HG02973 (cell line): ENCODE measurements around the gene MUC2.

Experiments
- ATAC-seq: cut with Tn5 transposase; IDR thresholded peaks from one replicate; pipeline ENCODE4 v1.9.1; 2021; ENCODE audit warnings: moderate library complexity; ENCODE audit not compliant: unreplicated experiment

MUC2 gene

DNA sequence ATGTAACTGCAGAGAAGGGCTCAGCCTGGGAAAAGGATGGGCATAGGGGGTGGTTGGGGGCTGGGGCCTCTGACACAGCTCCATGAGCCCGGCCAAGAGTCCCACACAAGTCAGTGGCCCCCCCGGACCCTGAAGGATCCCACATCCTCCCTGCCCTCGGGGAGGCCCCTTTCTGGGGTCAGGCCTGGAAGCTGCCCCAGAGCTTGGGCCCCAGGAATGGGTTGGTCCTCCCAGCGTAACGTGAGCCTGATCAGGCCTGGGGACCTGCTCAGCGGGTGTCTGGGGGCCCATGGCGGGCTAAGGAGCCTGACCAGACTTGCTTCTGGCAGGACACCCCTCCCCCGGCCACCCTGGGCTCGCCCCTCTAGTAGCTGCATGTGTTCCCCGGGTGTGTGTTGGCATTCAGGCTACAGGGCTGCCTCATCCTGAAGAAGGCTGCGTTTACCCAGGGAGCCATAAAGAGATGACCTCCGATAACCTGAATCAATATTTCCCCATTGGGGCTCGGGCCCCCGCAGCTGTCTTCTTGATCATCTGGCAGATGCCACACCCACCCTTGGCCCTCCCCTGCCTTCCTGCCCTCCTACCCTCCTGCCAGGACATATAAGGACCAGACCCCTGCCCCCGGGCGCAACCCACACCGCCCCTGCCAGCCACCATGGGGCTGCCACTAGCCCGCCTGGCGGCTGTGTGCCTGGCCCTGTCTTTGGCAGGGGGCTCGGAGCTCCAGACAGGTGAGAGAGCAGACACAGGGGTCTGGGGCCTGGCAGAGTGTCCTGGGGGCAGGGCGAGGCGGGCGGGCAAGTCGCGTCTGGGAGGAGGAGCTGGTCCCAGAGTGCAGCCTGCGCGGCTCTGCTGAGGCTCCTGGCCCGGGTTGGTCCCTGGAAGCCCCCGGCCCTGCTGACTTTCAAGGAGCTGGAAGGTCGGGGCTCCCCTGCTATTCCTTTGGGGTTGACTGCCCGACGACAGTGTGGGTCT, at the start of gene MUC2:
MUC2 (plus strand) TSS at position 631 of the 978 bp plus-strand sequence.
- no peak for ATAC-seq

DNA sequence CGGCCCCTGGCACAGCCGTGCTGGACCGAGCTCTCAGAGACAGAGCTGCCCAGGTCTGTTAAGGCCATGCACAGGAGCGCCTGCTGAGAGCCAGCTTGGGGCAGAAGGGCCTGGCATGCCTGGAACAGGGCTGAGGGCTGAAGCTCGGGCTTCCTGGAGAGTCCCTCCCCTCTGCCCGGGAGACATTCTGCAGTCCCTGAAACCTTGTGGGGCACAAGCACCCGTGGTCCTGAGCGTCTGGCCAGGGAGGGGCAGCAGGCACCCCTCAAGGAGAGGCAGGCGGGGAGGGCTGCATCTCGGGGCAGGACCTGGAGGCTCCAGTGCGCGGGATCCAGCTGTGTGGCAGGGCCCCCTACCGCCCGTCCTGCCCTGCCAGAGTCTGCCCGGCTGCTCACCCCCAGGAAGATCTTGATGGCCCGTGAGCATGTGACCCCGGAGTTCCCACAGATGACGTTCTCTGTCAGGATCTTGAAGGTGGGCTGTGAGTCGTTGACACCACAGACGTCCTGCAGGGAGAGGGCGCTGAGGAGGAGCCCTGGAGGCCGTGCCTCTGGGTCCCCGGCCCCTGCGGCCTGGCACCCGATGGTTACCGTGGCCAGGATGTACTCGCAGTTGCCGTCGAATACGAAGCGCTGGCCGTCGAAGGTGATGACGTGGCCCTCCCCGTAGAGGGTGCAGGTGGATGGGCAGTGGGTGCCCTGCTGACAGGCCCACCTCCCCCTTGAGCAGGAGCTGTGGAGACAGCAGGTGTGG, 49.1 kb upstream of the MUC2 start:
- no peak for ATAC-seq

DNA sequence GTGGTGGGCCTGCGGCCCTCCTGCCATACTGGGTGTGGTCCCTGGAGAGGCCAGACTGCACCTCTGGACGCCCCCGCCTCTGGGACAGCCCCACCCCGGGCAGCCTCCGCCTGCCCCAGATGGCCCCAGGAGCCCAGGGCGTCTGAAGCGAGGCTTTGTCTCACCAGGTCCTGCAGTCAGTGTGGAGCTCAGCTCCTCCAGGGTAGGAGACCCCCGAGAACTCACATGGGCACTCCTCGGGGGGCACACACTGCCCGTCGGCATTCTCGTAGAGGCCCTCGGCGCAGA, 48.6 kb upstream of the MUC2 start:
- ATAC-seq: no peak

DNA sequence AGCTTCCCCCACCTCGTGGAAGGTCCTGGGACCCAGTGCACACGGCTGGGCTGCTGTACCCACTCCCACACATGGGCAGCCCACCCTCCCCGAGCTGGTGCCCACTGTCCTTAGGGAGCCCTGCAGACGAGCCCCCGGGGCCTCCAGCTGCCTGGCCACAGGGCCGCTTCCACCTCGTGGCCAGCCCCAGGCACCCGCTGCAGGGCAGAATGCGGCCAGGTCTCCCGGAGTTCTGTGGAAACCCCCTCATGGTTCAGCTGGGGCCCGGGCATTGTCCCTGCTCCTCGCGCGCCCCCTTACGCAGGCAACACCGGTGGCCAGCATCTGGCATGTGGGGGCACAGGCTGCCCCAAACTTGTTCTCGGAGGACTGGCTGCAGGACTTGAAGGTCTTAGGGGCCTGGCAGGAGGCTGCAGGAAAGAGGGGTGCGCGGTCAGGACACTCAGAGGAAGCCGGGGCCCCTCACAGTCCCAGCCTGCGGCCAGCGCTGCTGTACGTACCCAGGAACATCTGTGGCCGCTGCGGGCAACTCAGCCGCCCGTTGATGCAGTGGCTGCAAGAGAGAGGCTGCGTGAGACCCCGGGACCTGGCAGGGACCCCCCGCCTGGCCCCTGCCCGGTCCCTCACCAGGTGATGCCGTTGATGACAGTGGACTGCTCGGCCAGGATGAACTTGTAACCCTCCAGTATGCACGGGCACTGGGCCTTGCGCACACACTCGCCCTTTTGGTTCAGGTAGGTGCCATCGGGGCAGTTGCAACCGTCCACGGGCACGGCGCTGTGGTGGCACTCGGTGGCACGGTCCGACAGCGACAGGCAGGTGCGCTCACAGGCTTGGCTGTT, 47.8 kb upstream of the MUC2 start:
- ATAC-seq: no peak

DNA sequence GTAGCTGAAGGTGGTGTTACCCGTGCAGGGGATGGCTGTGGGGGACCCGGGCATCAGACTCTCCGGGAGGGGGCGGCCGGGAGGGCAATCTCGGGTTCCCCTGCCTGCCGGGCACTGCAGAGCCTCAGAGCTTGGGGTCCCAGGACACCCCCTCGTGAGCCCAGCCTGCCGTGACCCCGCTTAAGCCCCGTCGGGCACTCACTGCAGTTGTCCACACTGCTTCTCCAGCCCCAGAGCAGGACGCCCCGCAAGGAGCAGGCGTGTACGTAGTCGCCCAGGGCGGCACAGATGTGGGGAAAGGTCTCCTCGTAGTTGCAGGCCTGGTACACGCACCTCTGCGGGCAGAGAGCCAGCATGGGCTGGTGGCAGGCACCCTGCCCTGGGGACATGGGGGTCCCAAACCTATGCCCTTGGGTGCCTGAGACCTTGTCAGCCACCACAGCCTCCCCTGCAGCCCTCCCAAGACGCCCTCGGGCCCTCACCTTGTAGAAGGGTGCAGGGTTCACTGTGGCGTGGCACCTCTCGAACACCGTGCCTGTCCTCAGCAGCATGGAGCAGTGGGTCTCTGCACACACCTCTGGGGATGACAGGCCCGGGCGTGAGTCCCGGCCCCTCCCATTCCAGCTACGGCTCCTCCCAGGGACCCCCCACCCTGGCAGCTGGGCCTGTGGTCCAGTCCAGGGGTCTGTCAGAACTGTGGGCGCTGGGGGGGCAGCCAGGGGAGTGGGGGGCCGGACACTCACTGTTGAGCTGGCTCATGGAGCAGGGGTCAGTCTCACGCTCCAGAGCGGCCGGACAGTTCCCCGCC, 47.0 kb upstream of the MUC2 start:
- ATAC-seq: no peak

DNA sequence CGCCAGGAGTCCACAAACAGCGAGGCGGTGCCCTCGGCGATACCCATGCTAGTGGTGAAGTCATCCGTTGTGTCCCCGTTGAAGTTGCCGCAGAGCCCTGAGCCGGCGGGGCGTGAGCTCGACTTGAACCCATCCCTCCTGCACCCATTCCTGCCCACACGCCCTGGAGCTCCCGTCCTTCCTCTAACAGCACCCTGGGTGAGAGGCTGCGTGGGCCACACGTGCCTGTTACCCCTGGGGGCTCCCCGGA, 46.5 kb upstream of the MUC2 start:
- no peak for ATAC-seq

DNA sequence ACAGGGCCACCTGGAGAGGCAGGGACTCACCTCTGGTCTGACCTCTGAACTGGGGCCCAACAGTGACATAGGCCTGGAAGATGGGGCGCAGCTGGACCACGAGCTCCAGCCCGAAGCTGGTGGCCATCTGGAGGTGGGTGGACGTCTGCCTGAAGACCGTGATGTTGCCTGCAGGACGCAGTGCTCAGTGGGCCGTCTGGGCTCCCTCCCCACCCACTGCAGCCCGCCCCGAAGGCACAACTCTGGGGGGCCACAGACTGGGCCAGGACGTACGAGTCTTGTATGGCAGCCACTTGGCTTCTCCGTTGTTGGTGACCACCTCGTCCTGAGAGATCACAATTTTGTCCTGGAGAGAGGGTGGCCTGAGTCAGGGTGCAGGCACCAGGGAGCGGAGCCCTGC, 46.1 kb upstream of the MUC2 start:
- no peak for ATAC-seq

DNA sequence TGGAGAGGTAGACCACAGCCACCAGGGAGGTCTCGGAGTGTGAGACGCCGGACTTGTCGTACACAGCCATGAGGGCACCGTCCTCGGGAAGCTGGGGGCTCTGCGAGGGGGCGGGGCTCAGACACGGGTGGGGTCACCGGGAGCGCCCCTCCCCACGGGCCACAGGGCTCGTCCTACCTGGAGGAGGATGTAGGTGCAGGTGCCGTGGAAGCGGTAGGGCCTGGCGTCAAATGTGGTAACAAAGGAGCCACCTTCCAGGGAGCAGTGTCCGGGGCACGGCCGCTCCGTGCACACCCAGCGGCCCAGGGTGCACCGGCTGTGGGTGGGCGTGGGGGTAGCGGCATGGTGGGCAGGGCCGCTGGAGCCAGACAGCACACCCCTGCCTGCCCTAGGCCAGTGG, 45.6 kb upstream of the MUC2 start:
- ATAC-seq: no peak

DNA sequence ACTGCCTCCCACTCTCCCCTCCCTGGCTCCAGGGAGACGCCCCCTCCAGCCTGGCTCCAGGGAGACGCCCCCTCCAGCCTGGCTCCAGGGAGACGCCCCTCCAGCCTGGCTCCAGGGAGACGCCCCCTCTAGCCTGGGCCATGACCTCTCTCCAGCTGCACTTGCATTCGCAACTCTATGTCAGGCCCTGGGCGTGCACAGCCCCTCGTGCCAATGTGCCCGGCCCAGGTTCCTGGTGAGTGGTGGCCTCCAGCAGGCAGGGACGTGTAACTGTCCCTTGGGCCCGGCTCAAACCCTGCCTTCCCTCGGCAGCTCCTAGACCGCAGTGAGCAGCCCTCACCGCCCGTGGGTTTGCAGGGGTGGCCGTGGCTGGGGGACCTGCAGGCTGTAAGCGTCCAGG, 45.0 kb upstream of the MUC2 start:
- no peak for ATAC-seq

DNA sequence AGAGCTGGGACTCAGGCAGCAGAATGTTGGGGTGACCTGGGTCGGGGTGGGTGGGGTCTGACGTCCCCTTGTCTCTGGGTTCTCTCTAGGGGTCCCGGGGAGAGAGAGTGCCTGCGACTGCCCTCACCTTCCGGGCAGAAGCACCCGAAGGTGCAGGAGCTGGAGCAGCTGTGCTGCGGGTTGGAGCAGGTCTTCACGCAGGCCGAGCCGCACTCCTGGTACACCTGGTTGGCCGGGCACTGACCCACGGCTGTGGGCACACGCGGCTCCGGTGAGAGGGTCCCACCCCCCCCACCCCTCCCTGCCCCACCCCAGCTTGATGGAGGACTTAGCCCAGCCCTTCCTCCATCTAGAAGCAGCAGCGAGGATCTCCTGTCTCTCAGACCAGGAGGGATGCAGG, 44.6 kb upstream of the MUC2 start:
- ATAC-seq: no peak

DNA sequence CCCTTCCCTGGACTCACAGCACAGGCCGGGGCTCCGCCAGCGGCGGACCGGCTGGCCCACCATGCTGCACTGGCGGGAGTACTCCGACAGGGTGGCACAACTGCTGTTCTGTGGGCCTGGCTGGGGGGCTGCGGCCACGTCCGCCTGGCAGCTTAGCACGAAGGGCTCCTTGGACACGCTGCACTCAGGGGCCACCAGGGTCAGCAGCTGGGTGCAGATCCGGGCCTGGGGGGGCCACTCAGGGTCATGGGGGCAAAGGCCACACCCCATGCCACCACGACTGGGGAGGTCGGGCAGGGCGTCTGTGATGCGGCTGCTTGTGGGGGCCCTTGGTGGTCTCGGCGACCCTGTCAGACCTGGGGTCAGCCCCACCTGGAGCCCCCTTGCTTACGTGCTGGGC, 44.1 kb upstream of the MUC2 start:
- no peak for ATAC-seq

DNA sequence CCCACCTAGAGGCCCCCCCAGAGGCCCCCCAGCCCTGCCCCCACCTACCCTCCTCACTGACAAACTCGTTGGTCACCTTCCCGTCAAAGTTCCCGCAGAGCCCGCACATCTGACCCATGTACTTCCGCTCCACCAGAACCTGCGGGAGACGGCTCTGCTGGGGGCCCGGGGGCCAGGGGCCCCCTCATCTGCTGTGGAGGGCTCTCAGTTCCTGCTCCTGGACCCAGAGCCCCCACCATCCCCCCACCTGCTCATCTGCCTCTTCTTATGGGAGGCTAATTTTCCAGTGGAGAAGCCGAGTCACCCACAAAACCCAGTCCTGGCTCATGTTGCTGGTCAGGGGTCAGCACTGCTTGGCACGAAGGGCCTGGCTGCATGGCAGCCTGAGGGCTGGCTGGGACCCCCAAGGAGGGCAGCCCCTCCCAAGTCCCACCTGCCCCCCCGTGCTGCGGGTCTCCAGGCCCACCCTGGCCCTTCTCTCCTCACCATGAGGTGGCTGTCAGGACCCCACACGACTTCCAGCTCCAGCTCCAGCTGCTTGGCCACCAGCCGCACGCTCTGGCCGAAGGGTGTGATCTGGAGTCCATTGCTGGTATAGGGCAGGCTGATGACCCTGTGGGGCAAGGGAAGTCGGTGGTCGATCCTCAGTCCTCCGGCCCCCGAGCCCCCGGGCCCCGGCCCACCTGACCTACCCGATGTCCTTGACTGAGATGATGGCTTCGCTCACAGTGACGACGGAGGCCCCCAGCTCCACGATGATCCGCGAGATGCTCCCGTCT, 43.4 kb upstream of the MUC2 start:
- no peak for ATAC-seq

DNA sequence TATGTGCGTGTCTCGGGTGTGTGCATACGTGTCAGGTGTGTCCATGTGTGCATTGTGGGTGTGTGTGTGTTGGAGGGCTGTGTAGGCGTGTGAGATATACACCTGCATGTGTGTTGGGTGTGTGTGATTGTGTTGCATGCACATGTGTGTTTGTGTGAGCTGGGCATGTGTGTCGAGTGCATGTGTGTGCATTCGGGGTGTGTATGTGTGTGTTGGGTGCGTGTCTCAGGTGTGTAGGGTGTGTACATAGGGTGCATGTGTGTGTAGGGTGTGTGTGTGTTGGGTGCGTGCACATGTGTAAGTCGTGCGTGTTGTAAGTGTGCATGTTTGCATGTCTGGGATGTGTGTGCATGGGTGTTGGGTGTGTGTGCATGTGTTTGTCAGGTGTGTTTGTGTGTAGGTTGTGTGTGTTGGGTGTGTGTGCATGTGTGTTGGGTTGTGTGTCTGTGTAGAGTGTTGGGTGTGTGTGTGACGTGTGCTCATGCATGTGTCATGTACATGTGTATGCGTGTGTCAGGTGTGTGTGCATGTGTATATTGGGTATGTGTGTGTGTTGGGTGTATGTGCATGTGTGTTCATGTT, 42.3 kb upstream of the MUC2 start:
- ATAC-seq: no peak

DNA sequence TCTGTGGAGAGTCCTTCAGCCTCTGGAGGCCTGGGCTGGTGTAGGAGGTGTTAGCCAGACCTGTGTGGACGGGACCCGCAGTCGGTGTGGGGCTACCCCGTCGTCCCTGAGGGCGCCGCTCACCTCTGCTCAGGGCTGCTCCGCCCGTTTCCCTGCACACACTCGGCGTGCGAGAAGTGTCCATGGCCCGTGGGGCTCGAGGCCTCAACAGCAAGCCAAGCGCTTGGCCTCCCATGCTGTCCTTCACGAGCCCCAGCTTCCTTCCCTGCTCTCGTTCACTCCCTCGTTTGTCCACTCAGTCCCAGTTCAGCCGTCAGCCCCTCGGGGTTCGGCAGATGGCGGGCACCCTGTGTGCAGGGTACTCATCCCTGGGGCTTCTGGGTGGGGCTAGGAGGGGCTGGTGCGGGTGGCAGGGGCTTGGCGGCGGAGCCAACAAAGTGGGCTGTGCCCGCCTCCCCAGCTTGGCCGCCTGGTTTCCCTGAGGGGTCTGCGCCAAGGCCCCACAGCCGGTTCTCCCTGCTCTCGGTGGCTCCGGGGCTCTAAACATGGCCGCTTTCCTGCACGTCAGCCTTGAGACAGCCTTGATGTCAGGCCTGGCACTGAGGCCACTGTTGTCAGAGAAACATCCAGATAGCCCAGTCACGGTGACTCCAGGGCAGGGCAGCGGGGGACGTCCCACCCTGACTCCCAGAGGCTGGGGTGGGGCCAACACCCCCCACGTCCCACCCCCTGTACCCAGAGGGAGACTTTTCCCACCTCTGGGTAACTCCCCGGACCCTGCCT, 41.5 kb upstream of the MUC2 start:
- no peak for ATAC-seq

DNA sequence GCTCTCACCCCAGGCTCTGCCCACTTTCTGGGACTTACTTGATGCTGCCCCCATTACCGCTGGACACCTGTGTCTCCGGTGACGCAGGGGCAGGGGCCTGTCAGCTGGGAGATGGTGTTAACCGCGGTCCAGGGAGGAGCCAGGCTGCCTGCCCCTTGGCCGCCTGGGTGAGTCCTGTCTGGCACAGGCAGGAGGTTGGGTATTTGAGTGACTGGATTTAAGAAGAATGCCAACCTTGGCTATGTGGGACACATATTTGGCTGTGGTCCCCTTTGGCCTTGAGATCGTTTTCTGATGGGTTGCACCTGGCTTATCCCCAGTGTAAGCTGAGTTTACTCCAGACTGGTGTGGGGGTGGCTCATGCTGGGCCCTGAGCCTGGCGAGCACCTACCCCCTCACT, 40.7 kb upstream of the MUC2 start:
- no peak for ATAC-seq

DNA sequence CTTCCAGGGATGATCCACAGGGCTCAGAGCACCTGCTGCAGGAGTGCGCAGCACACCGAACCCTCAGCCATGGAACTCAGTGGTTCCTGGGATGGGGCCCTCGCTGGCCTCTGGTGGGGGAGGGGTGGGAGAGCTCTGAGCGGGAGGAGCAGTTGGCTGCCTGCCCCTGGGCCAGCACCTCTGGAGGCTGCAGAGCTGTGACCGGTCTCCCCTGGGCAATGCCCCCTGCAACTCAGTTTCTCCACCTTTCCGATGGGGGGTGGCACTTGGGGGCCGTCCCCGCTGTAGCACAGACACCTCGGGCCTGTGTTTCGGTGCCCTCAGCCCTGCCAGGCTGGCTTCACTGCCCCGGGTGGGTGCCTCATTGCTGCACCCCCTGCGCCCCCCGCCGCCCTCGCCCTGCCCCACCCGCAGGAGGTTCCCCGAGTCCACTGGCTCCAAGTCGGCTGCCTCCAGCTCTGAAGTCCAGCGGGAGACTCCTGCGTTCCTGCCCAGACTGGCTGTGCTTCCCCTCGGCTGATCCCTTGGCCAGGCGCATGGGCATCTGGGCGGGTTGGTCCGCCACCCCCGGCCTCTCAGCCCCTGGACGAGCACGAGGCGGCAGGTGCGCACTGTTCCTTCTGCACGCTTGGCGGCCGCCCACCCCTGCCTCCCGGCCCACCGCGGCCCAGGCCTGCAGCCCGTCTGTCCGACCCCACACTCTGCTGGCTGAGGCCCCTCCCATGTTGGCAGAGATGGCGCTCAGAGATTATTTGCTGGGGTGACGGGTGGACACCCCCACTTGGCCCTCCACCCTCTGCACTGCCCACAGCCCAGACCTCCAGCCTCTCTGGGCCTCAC, 40.0 kb upstream of the MUC2 start:
- no peak for ATAC-seq

DNA sequence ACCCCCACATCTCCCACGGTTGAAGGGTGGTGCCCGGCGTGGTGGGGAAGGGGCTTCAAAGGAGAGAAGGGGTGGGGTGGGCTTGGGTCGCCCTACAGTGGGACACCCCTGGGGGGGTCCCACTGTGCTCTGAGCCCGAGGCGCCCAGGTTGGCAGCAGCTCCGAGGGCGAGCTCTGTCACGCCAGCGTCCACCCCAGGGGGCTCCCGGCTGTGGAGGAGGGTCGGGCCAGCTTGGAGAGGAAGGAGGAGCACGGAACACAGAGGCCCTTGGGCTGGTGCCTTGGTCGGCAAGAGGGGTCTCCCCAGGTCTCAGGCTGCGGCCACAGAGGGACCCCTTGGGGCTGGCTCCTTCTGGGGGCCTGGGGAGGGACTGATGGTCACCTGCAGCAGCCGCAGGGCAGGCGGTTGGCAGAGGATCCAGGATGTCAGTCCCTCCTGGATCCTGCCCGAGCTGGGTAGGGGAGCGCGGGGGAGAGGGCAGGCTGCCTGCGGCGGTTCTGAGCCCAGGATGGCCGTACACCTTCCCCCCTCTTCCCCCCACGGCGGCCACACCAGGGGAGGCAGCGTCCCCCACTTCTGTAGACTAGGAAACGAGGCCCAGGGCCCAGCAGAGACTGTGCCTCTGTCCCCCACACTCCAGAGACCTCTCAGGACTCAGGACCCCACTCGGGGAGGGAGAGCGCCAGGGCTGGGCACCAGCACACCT, 38.9 kb upstream of the MUC2 start:
- ATAC-seq: no peak
